GM10266 (cell line): ENCODE measurements around the gene GPR176.

Experiments used
- DNase-seq: peaks from one replicate; pipeline ENCODE4 v3.0.0; 2012; ENCODE audit errors: extremely low spot score
- TF ChIP-seq, protein P1 (sequence below): IDR thresholded peaks from 2 replicates; pipeline ENCODE4 v1.5.1; 2012; ENCODE audit warnings: mild to moderate bottlenecking, low read depth; ENCODE audit not compliant: control insufficient read depth, insufficient read depth; ENCODE audit errors: missing control alignments

Gene GPR176

GRCh38 chr15:39835550-39835949, 84.5 kb downstream of the GPR176 start:
- DNase-seq, result no peak

GRCh38 chr15:39834256-39834655, 85.8 kb downstream of the GPR176 start:
- DNase-seq, result no peak
- TF ChIP-seq, protein P1, sequence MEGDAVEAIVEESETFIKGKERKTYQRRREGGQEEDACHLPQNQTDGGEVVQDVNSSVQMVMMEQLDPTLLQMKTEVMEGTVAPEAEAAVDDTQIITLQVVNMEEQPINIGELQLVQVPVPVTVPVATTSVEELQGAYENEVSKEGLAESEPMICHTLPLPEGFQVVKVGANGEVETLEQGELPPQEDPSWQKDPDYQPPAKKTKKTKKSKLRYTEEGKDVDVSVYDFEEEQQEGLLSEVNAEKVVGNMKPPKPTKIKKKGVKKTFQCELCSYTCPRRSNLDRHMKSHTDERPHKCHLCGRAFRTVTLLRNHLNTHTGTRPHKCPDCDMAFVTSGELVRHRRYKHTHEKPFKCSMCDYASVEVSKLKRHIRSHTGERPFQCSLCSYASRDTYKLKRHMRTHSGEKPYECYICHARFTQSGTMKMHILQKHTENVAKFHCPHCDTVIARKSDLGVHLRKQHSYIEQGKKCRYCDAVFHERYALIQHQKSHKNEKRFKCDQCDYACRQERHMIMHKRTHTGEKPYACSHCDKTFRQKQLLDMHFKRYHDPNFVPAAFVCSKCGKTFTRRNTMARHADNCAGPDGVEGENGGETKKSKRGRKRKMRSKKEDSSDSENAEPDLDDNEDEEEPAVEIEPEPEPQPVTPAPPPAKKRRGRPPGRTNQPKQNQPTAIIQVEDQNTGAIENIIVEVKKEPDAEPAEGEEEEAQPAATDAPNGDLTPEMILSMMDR, result no peak

More at GRCh38 chr15:39835550-39835949, 84.5 kb downstream of the GPR176 start:
- TF ChIP-seq, protein P1, result no peak

- TF ChIP-seq, protein P1, result no peak
- DNase-seq, result no peak
These were observed 86.5 kb downstream of the GPR176 start for GRCh38 chr15:39833515-39833981.

DNA sequence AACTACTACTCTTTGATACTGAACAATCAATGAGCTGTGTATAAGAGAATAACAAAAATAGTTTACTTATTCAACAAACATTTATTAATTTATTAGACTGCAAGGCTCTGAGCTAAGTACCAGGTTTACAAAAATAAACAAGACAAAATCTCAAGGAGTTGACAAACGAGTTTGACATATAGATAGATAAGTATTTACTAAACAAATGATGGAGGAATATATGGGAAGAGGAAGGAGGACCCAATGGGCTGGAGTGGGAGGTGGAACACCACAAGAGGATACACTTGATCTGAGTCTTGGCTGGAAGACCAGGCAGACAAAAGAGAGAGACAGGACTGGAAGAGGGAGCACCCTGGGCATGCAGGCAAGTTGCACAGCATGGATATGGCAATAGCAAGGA, 89.9 kb downstream of the GPR176 start:
- TF ChIP-seq, protein P1, result no peak
- DNase-seq, result no peak

DNA sequence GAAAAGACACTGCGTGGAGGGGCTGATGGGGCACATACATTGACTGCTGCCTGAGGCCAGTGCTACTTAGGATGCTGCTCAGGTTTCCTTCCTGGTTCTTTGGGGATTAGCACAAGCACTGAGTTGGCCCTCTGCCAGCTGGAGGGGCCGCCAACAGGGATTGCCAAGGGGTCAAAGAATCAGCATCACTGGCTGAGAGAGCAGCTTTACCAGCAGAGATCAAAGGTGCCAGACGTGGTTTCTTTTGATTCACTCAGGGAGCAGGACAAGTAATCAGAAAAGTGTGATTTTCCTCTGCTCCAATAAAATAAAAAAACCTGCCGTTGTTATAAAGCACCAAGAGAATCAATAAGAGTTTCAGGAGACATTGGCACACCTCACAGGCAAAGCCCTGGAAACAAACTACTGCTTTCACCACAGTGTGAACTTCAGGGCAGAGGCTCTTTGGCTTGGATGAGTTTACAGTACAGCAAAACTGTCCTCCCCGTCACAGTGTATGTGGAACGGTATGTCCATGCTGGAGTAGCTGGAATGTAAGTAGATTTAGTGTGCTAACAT, 91.6 kb downstream of the GPR176 start:
- DNase-seq, result no peak
- TF ChIP-seq, protein P1, result no peak

DNA sequence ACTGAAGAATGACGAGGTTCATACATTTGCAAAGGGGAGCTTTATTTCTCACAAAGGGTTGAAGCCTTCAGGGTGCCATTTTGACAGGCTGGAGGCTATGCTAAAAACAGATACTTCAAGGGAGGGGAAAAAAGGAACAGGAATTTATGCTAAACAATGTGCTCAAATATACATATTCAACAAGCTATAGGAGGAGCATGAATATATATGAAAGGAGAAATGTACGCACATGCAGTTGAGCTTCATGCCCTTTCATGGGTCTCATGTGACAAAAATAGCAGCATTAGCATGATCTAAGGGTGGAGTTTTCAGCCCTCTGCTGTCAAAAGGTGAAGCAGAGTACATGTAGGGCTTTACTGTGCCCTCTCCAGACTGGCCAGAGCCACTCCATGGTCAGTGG, 93.1 kb downstream of the GPR176 start:
- DNase-seq, result no peak
- TF ChIP-seq, protein P1, result no peak

GRCh38 chr15:39823634-39824033, 96.4 kb downstream of the GPR176 start:
- TF ChIP-seq, protein P1, result no peak
- no peak for DNase-seq
